GM23338 (cell line): ENCODE results near the gene IDUA. TPM values are rescaled to one million over a fixed set of nuclear protein-coding genes. Genes with fewer than 3 reads are reported as not detected.

ENCODE experiments used
- ATAC-seq: fragments of 200-7000 bp; cut with Tn5 transposase; 3 replicates; pipeline ENCODE4 v1.9.1; 2020
- DNase-seq: peaks from one replicate; pipeline ENCODE4 v3.0.0-alpha.2; 2015; ENCODE audit warnings: low spot score
- H2AFZ ChIP-seq: fragments of 200-600 bp; sonication (generic); 2 replicates; pipeline ENCODE4 v1.8.0; 2016; ENCODE audit warnings: antibody characterized with exemption, mild to moderate bottlenecking, moderate library complexity
- H3F3A ChIP-seq: fragments of 200-600 bp; sonication (generic); replicated peaks from 2 replicates; pipeline ENCODE4 v1.8.0; 2017; ENCODE audit warnings: antibody characterized with exemption, mixed run types, low read depth
- H3K27ac ChIP-seq: fragments of 200-600 bp; sonication (generic); 2 replicates; pipeline ENCODE4 v1.6.1; 2016; ENCODE audit warnings: low read depth
- H3K27me3 ChIP-seq: fragments of 200-600 bp; sonication (generic); 2 replicates; pipeline ENCODE4 v1.8.0; 2016; ENCODE audit warnings: mild to moderate bottlenecking, mixed run types, moderate library complexity; ENCODE audit not compliant: insufficient read depth
- H3K36me3 ChIP-seq: fragments of 200-600 bp; sonication (generic); 2 replicates; pipeline ENCODE4 v1.8.0; 2016; ENCODE audit warnings: mild to moderate bottlenecking; ENCODE audit not compliant: insufficient read depth
- H3K4me1 ChIP-seq: fragments of 200-600 bp; sonication (generic); 2 replicates; pipeline ENCODE4 v1.8.0; 2016; ENCODE audit warnings: mild to moderate bottlenecking, moderate library complexity; ENCODE audit not compliant: insufficient read depth
- H3K4me2 ChIP-seq: fragments of 200-600 bp; sonication (generic); 2 replicates; pipeline ENCODE4 v1.7.1; 2017; ENCODE audit warnings: mixed run types
- H3K4me3 ChIP-seq: fragments of 200-600 bp; sonication (generic); 2 replicates; pipeline ENCODE4 v1.6.1; 2016; ENCODE audit warnings: mixed run types
- H3K79me2 ChIP-seq: fragments of 200-600 bp; sonication (generic); replicated peaks from 2 replicates; pipeline ENCODE4 v1.8.0; 2017; ENCODE audit warnings: mild to moderate bottlenecking; ENCODE audit not compliant: insufficient read depth
- H3K9me2 ChIP-seq: fragments of 200-600 bp; sonication (generic); 2 replicates; pipeline ENCODE4 v1.8.0; 2017; ENCODE audit not compliant: insufficient read depth
- H4K20me1 ChIP-seq: fragments of 200-600 bp; sonication (generic); replicated peaks from 2 replicates; pipeline ENCODE4 v1.8.0; 2017; ENCODE audit warnings: mild to moderate bottlenecking; ENCODE audit not compliant: insufficient read depth
- H3K27ac Mint-ChIP-seq: 2 replicates; pipeline ENCODE4 v1.8.0; 2020; ENCODE audit warnings: inconsistent platforms, mild to moderate bottlenecking, moderate library complexity, mixed read lengths
- H3K27me3 Mint-ChIP-seq: 3 replicates; pipeline ENCODE4 v1.8.0; 2022; ENCODE audit warnings: low read depth, mild to moderate bottlenecking, moderate library complexity, mixed read lengths, inconsistent platforms; ENCODE audit not compliant: insufficient read depth, poor library complexity
- H3K36me3 Mint-ChIP-seq: 3 replicates; pipeline ENCODE4 v1.8.0; 2021; ENCODE audit warnings: low read depth, mild to moderate bottlenecking, inconsistent platforms, moderate library complexity, mixed read lengths
- H3K4me1 Mint-ChIP-seq: 3 replicates; pipeline ENCODE4 v1.8.0; 2020; ENCODE audit warnings: mild to moderate bottlenecking, inconsistent platforms, mixed read lengths
- H3K4me3 Mint-ChIP-seq: 3 replicates; pipeline ENCODE4 v1.8.0; 2021; ENCODE audit warnings: moderate library complexity, mild to moderate bottlenecking, inconsistent platforms, mixed read lengths
- H3K9me3 Mint-ChIP-seq: 3 replicates; pipeline ENCODE4 v1.8.0; 2020; ENCODE audit warnings: moderate library complexity, mild to moderate bottlenecking, inconsistent platforms, mixed read lengths
- CREB1 ChIP-seq: fragments of 250-450 bp; sonication (Bioruptor Pico); IDR thresholded peaks from 2 replicates; pipeline ENCODE4 v1.5.0; 2020; ENCODE audit warnings: low read depth, mild to moderate bottlenecking, moderate library complexity
- EZH2 ChIP-seq: fragments of 200-600 bp; sonication (generic); IDR thresholded peaks from one replicate; pipeline ENCODE4 v1.8.0; 2017; ENCODE audit warnings: antibody characterized with exemption, mild to moderate bottlenecking, low read depth; ENCODE audit not compliant: unreplicated experiment
- EZH2phosphoT487 ChIP-seq: fragments of 200-600 bp; sonication (generic); IDR thresholded peaks from one replicate; pipeline ENCODE4 v1.8.1; 2018; ENCODE audit warnings: antibody characterized with exemption; ENCODE audit not compliant: unreplicated experiment
- JUNB ChIP-seq: IDR thresholded peaks from one replicate; pipeline ENCODE4 v1.6.1; 2016; ENCODE audit warnings: antibody characterized with exemption; ENCODE audit not compliant: unreplicated experiment
- NANOG ChIP-seq: IDR thresholded peaks from 2 replicates; pipeline ENCODE4 v1.6.1; 2016; ENCODE audit warnings: antibody characterized with exemption, borderline replicate concordance
- POLR2AphosphoS5 ChIP-seq: IDR thresholded peaks from 2 replicates; pipeline ENCODE4 v1.6.1; 2016; ENCODE audit warnings: antibody characterized with exemption, low read depth
- STAT1 ChIP-seq: IDR thresholded peaks from one replicate; pipeline ENCODE4 v1.6.1; 2016; ENCODE audit warnings: antibody characterized with exemption; ENCODE audit not compliant: unreplicated experiment
- ZNF114 ChIP-seq: fragments of 250-450 bp; sonication (Bioruptor Pico); IDR thresholded peaks from 2 replicates; pipeline ENCODE4 v1.5.0; 2020; ENCODE audit warnings: mild to moderate bottlenecking, moderate library complexity
- ZNF331 ChIP-seq: fragments of 250-450 bp; sonication (Bioruptor Pico); IDR thresholded peaks from 2 replicates; pipeline ENCODE4 v1.5.0; 2020; ENCODE audit warnings: low read depth, mild to moderate bottlenecking, moderate library complexity
- polyA plus RNA-seq: library from polyadenylated mRNA; unstranded; fragments of >200 nt; fragmentation: Nextera tagmentation; extraction: Ambion mirVana; gene quantifications from 2 replicates; pipeline ENCODE4 v1.2.1, GENCODE V29; 2016
- total RNA-seq: library from RNA; depleted of rRNA; stranded (reverse); fragments of >200 nt; shearing (Covaris generic); gene quantifications from 2 replicates; pipeline ENCODE4 v1.2.3, GENCODE V29; 2014
- TF ChIP-seq, protein P1 (sequence below), 2 experiments: fragments of 200-600 bp in 1 of 2; sonication (generic) in 1 of 2; conservative IDR thresholded peaks; 2 replicates each; pipeline versions ENCODE4 v1.5.1 to v1.6.1; 2016 to 2017; ENCODE audit warnings: antibody characterized with exemption in 2 of 2, low read depth in 2 of 2, mild to moderate bottlenecking in 2 of 2, moderate library complexity in 1 of 2
- TF ChIP-seq, protein P2 (sequence below): IDR thresholded peaks from 2 replicates; pipeline ENCODE4 v1.6.1; 2016; ENCODE audit warnings: antibody characterized with exemption
- TF ChIP-seq, protein P3 (sequence below): IDR thresholded peaks from one replicate; pipeline ENCODE4 v1.6.1; 2018; ENCODE audit warnings: antibody characterized with exemption; ENCODE audit not compliant: unreplicated experiment

IDUA gene
- total and polyA plus RNA-seq, 2 experiments from 2014 or later: 1.3 to 6.1 TPM

DNA sequence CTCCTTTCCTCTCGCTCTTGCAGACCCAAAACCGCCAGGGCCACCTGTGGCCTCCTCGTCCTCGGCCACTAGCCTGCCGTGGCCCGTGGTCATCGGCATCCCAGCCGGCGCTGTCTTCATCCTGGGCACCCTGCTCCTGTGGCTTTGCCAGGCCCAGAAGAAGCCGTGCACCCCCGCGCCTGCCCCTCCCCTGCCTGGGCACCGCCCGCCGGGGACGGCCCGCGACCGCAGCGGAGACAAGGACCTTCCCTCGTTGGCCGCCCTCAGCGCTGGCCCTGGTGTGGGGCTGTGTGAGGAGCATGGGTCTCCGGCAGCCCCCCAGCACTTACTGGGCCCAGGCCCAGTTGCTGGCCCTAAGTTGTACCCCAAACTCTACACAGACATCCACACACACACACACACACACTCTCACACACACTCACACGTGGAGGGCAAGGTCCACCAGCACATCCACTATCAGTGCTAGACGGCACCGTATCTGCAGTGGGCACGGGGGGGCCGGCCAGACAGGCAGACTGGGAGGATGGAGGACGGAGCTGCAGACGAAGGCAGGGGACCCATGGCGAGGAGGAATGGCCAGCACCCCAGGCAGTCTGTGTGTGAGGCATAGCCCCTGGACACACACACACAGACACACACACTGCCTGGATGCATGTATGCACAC is 38.2 kb downstream of the IDUA start:
- Histone ChIP-seq H3K27me3 (no peaks in the 10 kb centered on the region), H3F3A (no peaks in the 10 kb centered on the region), H3K36me3 (no peaks in the 10 kb centered on the region; the same call in 1 of the 2 replicates), H3K27ac (no peak overlapping the region), H3K79me2 (no peaks in the 10 kb centered on the region), H3K4me2 (no peak overlapping the region), H4K20me1 (no peaks in the 10 kb centered on the region; the same call in 1 of the 2 replicates), H2AFZ (no peak overlapping the region), H3K4me1 (no peaks in the 10 kb centered on the region), H3K9me2 (no peaks in the 10 kb centered on the region), H3K4me3 (no peak overlapping the region)
- DNase-seq: no peak
- ATAC-seq: no peak
- H3K4me1 Mint-ChIP-seq: peaks cover 4% of the 10 kb centered on the region; the same call in 1 of the 3 replicates
- peaks cover 13% of the 10 kb centered on the region for H3K36me3 Mint-ChIP-seq
- H3K9me3 Mint-ChIP-seq: no peaks in the 10 kb centered on the region; the same call in 2 of the 3 replicates
- H3K4me3 Mint-ChIP-seq: no peak overlapping the region
- H3K27me3 Mint-ChIP-seq: peaks cover 8% of the 10 kb centered on the region
- H3K27ac Mint-ChIP-seq: no peak overlapping the region
- TF ChIP-seq EZH2 (no peak), STAT1 (no peak), EZH2phosphoT487 (no peak), NANOG (no peak), POLR2AphosphoS5 (no peak), ZNF114 (CRISPR knock-in tag) (no peak), JUNB (no peak), ZNF331 (CRISPR knock-in tag) (no peak), CREB1 (CRISPR knock-in tag) (no peak)
- TF ChIP-seq, protein P1, sequence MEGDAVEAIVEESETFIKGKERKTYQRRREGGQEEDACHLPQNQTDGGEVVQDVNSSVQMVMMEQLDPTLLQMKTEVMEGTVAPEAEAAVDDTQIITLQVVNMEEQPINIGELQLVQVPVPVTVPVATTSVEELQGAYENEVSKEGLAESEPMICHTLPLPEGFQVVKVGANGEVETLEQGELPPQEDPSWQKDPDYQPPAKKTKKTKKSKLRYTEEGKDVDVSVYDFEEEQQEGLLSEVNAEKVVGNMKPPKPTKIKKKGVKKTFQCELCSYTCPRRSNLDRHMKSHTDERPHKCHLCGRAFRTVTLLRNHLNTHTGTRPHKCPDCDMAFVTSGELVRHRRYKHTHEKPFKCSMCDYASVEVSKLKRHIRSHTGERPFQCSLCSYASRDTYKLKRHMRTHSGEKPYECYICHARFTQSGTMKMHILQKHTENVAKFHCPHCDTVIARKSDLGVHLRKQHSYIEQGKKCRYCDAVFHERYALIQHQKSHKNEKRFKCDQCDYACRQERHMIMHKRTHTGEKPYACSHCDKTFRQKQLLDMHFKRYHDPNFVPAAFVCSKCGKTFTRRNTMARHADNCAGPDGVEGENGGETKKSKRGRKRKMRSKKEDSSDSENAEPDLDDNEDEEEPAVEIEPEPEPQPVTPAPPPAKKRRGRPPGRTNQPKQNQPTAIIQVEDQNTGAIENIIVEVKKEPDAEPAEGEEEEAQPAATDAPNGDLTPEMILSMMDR (conservative IDR thresholded peaks at IDR 0.05; ENCODE audit: low read depth in 2 of 2): no peak
- TF ChIP-seq, protein P2, sequence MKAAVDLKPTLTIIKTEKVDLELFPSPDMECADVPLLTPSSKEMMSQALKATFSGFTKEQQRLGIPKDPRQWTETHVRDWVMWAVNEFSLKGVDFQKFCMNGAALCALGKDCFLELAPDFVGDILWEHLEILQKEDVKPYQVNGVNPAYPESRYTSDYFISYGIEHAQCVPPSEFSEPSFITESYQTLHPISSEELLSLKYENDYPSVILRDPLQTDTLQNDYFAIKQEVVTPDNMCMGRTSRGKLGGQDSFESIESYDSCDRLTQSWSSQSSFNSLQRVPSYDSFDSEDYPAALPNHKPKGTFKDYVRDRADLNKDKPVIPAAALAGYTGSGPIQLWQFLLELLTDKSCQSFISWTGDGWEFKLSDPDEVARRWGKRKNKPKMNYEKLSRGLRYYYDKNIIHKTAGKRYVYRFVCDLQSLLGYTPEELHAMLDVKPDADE: no peak
- TF ChIP-seq, protein P3, sequence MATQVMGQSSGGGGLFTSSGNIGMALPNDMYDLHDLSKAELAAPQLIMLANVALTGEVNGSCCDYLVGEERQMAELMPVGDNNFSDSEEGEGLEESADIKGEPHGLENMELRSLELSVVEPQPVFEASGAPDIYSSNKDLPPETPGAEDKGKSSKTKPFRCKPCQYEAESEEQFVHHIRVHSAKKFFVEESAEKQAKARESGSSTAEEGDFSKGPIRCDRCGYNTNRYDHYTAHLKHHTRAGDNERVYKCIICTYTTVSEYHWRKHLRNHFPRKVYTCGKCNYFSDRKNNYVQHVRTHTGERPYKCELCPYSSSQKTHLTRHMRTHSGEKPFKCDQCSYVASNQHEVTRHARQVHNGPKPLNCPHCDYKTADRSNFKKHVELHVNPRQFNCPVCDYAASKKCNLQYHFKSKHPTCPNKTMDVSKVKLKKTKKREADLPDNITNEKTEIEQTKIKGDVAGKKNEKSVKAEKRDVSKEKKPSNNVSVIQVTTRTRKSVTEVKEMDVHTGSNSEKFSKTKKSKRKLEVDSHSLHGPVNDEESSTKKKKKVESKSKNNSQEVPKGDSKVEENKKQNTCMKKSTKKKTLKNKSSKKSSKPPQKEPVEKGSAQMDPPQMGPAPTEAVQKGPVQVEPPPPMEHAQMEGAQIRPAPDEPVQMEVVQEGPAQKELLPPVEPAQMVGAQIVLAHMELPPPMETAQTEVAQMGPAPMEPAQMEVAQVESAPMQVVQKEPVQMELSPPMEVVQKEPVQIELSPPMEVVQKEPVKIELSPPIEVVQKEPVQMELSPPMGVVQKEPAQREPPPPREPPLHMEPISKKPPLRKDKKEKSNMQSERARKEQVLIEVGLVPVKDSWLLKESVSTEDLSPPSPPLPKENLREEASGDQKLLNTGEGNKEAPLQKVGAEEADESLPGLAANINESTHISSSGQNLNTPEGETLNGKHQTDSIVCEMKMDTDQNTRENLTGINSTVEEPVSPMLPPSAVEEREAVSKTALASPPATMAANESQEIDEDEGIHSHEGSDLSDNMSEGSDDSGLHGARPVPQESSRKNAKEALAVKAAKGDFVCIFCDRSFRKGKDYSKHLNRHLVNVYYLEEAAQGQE: no peak
